H1 (cell line): ENCODE results near the gene NKAIN2.

Source experiments
- BRCA1 ChIP-seq: IDR thresholded peaks from 2 replicates; pipeline ENCODE4 v1.6.1; 2012; ENCODE audit warnings: low read depth, low read length, improper control_type of control experiment
- CTCF ChIP-seq, 3 experiments: IDR thresholded peaks; 1 replicate in 2 of 3; 2 replicates in 1 of 3; pipeline versions ENCODE4 v1.5.1 to v1.6.1; 2011; ENCODE audit warnings: low read length in 3 of 3, mild to moderate bottlenecking in 3 of 3, inconsistent platforms in 2 of 3, low read depth in 1 of 3, moderate library complexity in 1 of 3; ENCODE audit not compliant: insufficient read depth in 1 of 3; ENCODE audit errors: control extremely low read depth in 1 of 3
- NRF1 ChIP-seq: IDR thresholded peaks from 2 replicates; pipeline ENCODE4 v1.6.1; 2011; ENCODE audit warnings: mild to moderate bottlenecking, low read depth, low read length, improper control_type of control experiment
- POLR2A ChIP-seq, 2 experiments: IDR thresholded peaks; 1 replicate in 1 of 2; 2 replicates in 1 of 2; pipeline ENCODE4 v1.6.1; 2011; ENCODE audit warnings: low read depth in 2 of 2, low read length in 2 of 2, mild to moderate bottlenecking in 2 of 2; ENCODE audit errors: control extremely low read depth in 1 of 2
- SAP30 ChIP-seq: fragments of 300-600 bp; sonication (generic); IDR thresholded peaks from 2 replicates; pipeline ENCODE4 v1.7.1; 2012; ENCODE audit warnings: low read length, moderate library complexity, mild to moderate bottlenecking, inconsistent platforms; ENCODE audit not compliant: insufficient read depth, insufficient replicate concordance

DNA sequence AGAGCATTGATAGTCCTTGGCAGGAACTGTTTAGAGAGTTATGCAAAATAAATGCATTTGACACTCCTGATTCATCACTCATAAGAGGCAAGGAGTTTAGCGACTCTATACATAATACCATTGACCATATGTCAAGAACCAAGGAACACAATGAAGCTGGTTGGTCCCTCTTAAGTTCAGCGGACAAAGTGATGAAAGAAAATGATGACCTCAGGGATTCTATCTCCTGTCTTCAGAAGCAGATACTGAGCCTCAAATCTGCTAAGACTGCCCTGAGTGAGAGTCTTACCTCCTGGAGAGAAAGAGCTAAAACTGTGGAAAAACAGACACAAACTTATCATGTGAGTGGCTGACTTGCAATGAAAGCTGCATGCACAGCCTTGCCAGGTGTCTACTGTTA, 9.5 kb upstream of the NKAIN2 start:
- TF ChIP-seq CTCF (IDR thresholded peaks at IDR 0.05; ENCODE audit: control extremely low read depth in 1 of 3, insufficient read depth in 1 of 3, low read depth in 1 of 3, low read length in 3 of 3) = no peak
- TF ChIP-seq POLR2A (IDR thresholded peaks at IDR 0.05; ENCODE audit: control extremely low read depth in 1 of 2, low read depth in 2 of 2, low read length in 2 of 2) = no peak
- no peak for TF ChIP-seq NRF1
- TF ChIP-seq SAP30 = no peak
- TF ChIP-seq BRCA1 = no peak
